DND-41 (cell line): ENCODE measurements around the gene CCDC70.

Experiments
- ATAC-seq: fragments of 200-7000 bp; cut with Tn5 transposase; 3 replicates; pipeline ENCODE4 v1.9.1; 2021; ENCODE audit warnings: low read depth; ENCODE audit not compliant: insufficient read depth
- DNase-seq: peaks from one replicate; pipeline ENCODE4 v3.0.0-alpha.2; 2020
- H2AFZ ChIP-seq: 2 replicates; pipeline ENCODE4 v1.6.0; 2012; ENCODE audit warnings: low read depth, low read length
- H3K27ac ChIP-seq: 2 replicates; pipeline ENCODE4 v1.5.1; 2012; ENCODE audit warnings: low read length, inconsistent platforms
- H3K27me3 ChIP-seq: fragments of 200-600 bp; sonication (generic); 2 replicates; pipeline ENCODE4 v1.6.0; 2012; ENCODE audit warnings: low read length, mild to moderate bottlenecking, inconsistent platforms; ENCODE audit not compliant: insufficient read depth, poor library complexity
- H3K36me3 ChIP-seq: 2 replicates; pipeline ENCODE4 v1.5.1; 2012; ENCODE audit warnings: low read length, inconsistent platforms; ENCODE audit not compliant: insufficient read depth
- H3K4me1 ChIP-seq: 2 replicates; pipeline ENCODE4 v1.5.1; 2012; ENCODE audit warnings: mild to moderate bottlenecking, low read length; ENCODE audit not compliant: insufficient read depth
- H3K4me2 ChIP-seq: 2 replicates; pipeline ENCODE4 v1.6.0; 2012; ENCODE audit warnings: mild to moderate bottlenecking, moderate library complexity, low read length, inconsistent platforms; ENCODE audit not compliant: insufficient read depth
- H3K4me3 ChIP-seq, 2 experiments: fragments of 200-600 bp in 1 of 2; shearing (Covaris generic) in 1 of 2; 2 replicates each; pipeline ENCODE4 v1.5.1; 2012 to 2016; ENCODE audit warnings: inconsistent platforms in 2 of 2, low read length in 2 of 2, mild to moderate bottlenecking in 2 of 2, low read depth in 1 of 2, moderate library complexity in 1 of 2
- H3K79me2 ChIP-seq: 2 replicates; pipeline ENCODE4 v1.6.0; 2012; ENCODE audit warnings: low read length, inconsistent platforms; ENCODE audit not compliant: insufficient read depth
- H3K9ac ChIP-seq: 2 replicates; pipeline ENCODE4 v1.6.0; 2012; ENCODE audit warnings: low read depth, mild to moderate bottlenecking, inconsistent platforms, low read length, moderate library complexity
- H3K9me3 ChIP-seq: 2 replicates; pipeline ENCODE4 v1.5.1; 2012; ENCODE audit warnings: low read length, moderate library complexity, mild to moderate bottlenecking, inconsistent platforms; ENCODE audit not compliant: insufficient read depth, severe bottlenecking
- H4K20me1 ChIP-seq: 2 replicates; pipeline ENCODE4 v1.6.0; 2012; ENCODE audit warnings: low read length; ENCODE audit not compliant: insufficient read depth
- EZH2 ChIP-seq: IDR thresholded peaks from 3 replicates; pipeline ENCODE4 v1.6.1; 2012; ENCODE audit warnings: borderline replicate concordance, low read depth, mild to moderate bottlenecking, moderate library complexity, low read length, inconsistent platforms; ENCODE audit not compliant: severe bottlenecking
- TF ChIP-seq, protein P1 (sequence below): IDR thresholded peaks from 2 replicates; pipeline ENCODE4 v1.5.1; 2012; ENCODE audit warnings: borderline replicate concordance, low read length, moderate library complexity, mild to moderate bottlenecking; ENCODE audit not compliant: poor library complexity, severe bottlenecking; ENCODE audit errors: extremely low read depth

The CCDC70 gene

DNA sequence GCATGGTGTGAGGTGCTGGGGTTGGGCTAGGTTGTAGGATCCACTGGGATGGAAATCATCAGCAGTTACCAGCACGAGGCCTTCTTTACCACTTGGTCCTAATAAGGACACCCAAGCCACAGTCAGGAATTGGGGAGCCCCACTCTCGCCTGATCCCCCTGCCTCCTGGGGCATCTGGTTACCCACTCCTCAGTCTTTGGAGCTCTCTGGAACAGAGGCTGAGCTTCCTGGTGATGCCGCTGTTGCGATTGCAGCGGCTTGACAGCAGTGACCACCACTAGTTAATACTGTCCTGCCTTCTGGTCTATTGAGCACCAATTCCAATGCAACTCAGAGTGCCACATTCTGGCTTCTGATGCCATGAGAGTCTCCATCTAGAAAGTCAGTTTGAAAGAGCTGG, 30.2 kb upstream of the CCDC70 start:
- Histone ChIP-seq H3K9ac (no peak overlapping the region), H3K27me3 (peaks cover 19% of the 10 kb centered on the region), H3K4me3 (no peak overlapping the region), H4K20me1 (no peaks in the 10 kb centered on the region), H3K79me2 (no peaks in the 10 kb centered on the region), H3K9me3 (no peaks in the 10 kb centered on the region), H3K4me2 (no peak overlapping the region), H2AFZ (no peak overlapping the region), H3K4me1 (no peaks in the 10 kb centered on the region), H3K27ac (no peak overlapping the region), H3K36me3 (no peaks in the 10 kb centered on the region)
- TF ChIP-seq, protein P1, sequence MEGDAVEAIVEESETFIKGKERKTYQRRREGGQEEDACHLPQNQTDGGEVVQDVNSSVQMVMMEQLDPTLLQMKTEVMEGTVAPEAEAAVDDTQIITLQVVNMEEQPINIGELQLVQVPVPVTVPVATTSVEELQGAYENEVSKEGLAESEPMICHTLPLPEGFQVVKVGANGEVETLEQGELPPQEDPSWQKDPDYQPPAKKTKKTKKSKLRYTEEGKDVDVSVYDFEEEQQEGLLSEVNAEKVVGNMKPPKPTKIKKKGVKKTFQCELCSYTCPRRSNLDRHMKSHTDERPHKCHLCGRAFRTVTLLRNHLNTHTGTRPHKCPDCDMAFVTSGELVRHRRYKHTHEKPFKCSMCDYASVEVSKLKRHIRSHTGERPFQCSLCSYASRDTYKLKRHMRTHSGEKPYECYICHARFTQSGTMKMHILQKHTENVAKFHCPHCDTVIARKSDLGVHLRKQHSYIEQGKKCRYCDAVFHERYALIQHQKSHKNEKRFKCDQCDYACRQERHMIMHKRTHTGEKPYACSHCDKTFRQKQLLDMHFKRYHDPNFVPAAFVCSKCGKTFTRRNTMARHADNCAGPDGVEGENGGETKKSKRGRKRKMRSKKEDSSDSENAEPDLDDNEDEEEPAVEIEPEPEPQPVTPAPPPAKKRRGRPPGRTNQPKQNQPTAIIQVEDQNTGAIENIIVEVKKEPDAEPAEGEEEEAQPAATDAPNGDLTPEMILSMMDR, result no peak
- no peak for TF ChIP-seq EZH2
- DNase-seq, result no peak
- no peak for ATAC-seq

DNA sequence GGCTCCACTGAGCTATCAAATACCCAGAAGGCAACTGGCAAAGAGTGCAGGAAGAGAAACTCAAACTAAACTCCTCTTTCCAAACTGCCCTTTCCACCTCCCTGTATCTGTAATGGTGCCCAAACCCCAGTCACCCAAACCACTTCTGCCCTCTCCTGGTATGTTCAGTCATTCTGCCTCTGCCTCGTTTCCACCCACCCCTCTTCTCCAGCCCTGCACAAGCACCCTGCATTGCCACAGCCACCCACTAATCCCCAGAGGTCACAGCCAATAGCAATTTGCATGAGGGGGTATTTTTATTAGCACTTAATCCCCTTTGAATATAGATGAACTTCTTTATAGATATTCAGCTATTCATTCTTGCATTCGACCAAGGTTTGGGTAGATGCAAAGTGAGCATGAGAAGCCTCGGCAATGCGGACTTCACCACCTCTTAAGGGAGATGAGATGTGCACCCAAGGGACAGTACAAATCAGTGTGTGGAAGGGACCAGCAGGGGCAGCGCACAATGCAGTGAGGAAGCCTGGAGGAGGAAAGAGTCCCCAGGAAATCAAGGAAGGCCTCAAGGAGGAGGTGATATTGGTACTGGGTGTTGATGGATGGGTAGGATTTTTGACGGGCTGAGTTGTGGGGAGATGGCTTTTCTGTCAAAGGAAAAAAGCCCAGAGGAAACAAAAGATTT, 29.2 kb upstream of the CCDC70 start:
- DNase-seq (peak; percentile 26), ATAC-seq (peak; percentile 74)
- H3K36me3 ChIP-seq, result no peaks in the 10 kb centered on the region
- no peaks in the 10 kb centered on the region for H4K20me1 ChIP-seq
- peaks cover 19% of the 10 kb centered on the region for H3K27me3 ChIP-seq
- no peaks in the 10 kb centered on the region for H3K4me1 ChIP-seq
- H2AFZ ChIP-seq, result no peak overlapping the region
- no peaks in the 10 kb centered on the region for H3K79me2 ChIP-seq
- no peak overlapping the region for H3K4me3 ChIP-seq
- H3K9me3 ChIP-seq, result no peaks in the 10 kb centered on the region
- TF ChIP-seq, protein P1, result peak; percentile 46
- TF ChIP-seq EZH2, result no peak
- no peak overlapping the region for H3K9ac ChIP-seq
- H3K4me2 ChIP-seq, result no peak overlapping the region
- no peak overlapping the region for H3K27ac ChIP-seq

DNA sequence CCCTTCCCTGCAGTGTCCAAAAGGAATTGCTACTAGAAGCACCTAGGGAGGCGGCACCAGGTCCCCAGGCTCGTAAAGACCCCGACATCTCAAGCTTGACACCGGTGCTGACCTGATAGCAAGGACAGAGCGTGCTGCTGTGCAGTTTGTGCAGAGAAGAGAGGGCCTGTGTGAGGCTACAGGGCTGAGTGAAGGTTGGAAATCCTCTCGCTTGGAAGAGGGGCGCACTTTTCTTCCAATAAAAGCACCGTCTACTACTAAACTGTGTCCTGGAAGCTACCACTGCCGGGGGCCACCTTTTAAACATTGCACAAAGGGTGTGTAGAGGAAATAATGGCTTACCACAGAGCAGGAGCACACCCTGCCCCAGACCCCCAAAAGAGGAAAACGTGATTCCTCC, 27.8 kb upstream of the CCDC70 start:
- no peak overlapping the region for H3K4me3 ChIP-seq
- H3K9me3 ChIP-seq, result no peaks in the 10 kb centered on the region
- TF ChIP-seq, protein P1, result no peak
- TF ChIP-seq EZH2, result no peak
- no peak overlapping the region for H3K27ac ChIP-seq
- H3K4me1 ChIP-seq, result no peaks in the 10 kb centered on the region
- H3K36me3 ChIP-seq, result no peaks in the 10 kb centered on the region
- DNase-seq (no peak), ATAC-seq (no peak)
- no peaks in the 10 kb centered on the region for H3K79me2 ChIP-seq
- no peaks in the 10 kb centered on the region for H4K20me1 ChIP-seq
- no peak overlapping the region for H3K9ac ChIP-seq
- peaks cover 16% of the 10 kb centered on the region for H3K27me3 ChIP-seq
- H2AFZ ChIP-seq, result no peak overlapping the region
- H3K4me2 ChIP-seq, result no peak overlapping the region
